HG02623 (cell line): ENCODE results near the gene USP46.

Experiments used
- ATAC-seq: cut with Tn5 transposase; IDR thresholded peaks from one replicate; pipeline ENCODE4 v1.9.1; 2021; ENCODE audit warnings: moderate library complexity; ENCODE audit not compliant: unreplicated experiment

The USP46 gene

GRCh38 chr4:52659001-52659721 is at the start of gene USP46:
Gene USP46, minus strand, starts transcription at chr4:52659301. Its CDS starts 151 bp downstream, at chr4:52659150.
- peak; percentile 82 for ATAC-seq

- no peak for ATAC-seq
Measured at GRCh38 chr4:52704661-52705060, 45.6 kb upstream of the USP46 start.

GRCh38 chr4:52704133-52704532 is 45.0 kb upstream of the USP46 start:
- no peak for ATAC-seq

GRCh38 chr4:52701207-52701606 is 42.1 kb upstream of the USP46 start:
- ATAC-seq: peak; percentile 95

- no peak for ATAC-seq
Measured at GRCh38 chr4:52694936-52695335, 35.8 kb upstream of the USP46 start.

- no peak for ATAC-seq
Measured at GRCh38 chr4:52693492-52693891, 34.4 kb upstream of the USP46 start.

- no peak for ATAC-seq
Measured at GRCh38 chr4:52689096-52689495, 30.0 kb upstream of the USP46 start.

- ATAC-seq: no peak
Measured at GRCh38 chr4:52687696-52688095, 28.6 kb upstream of the USP46 start.

GRCh38 chr4:52685316-52685715 is 26.2 kb upstream of the USP46 start:
- no peak for ATAC-seq

GRCh38 chr4:52684896-52685295 is 25.8 kb upstream of the USP46 start:
- ATAC-seq: no peak

- no peak for ATAC-seq
Measured at GRCh38 chr4:52680381-52680780, 21.3 kb upstream of the USP46 start.

- ATAC-seq: no peak
Measured at GRCh38 chr4:52676536-52676935, 17.4 kb upstream of the USP46 start.

- no peak for ATAC-seq
Measured at GRCh38 chr4:52675111-52675510, 16.0 kb upstream of the USP46 start.

GRCh38 chr4:52670739-52671138 is 11.6 kb upstream of the USP46 start:
- ATAC-seq: no peak

GRCh38 chr4:52670121-52670520 is 11.0 kb upstream of the USP46 start:
- no peak for ATAC-seq

GRCh38 chr4:52665592-52665991 is 6.5 kb upstream of the USP46 start:
- ATAC-seq: no peak

- ATAC-seq: no peak
Measured at GRCh38 chr4:52664479-52664878, 5.4 kb upstream of the USP46 start.

- ATAC-seq: no peak
Measured at GRCh38 chr4:52661966-52662690, 3.0 kb upstream of the USP46 start.

- no peak for ATAC-seq
Measured at GRCh38 chr4:52660643-52661042, 1.5 kb upstream of the USP46 start.

GRCh38 chr4:52659722-52660261 is 691 bp upstream of the USP46 start:
- ATAC-seq: peak; percentile 17

- ATAC-seq: peak; percentile 4
Measured at GRCh38 chr4:52658641-52659000, 480 bp downstream of the USP46 start.
